Ovary (tissue), 9 donors: ENCODE results near the gene SLCO2B1. TPM values are rescaled to one million over a fixed set of nuclear protein-coding genes. Genes with fewer than 3 reads are reported as not detected.

Experiments used
- DNase-seq, 5 donors: peaks; one replicate each; pipeline ENCODE4 v3.0.0-alpha.2; 2019 to 2020
- H3K27ac ChIP-seq, 2 donors: fragments of 200-600 bp; one replicate each; pipeline versions ENCODE4 v1.5.1 to v1.8.0; 2019 to 2022
- H3K27me3 ChIP-seq: fragments of 200-600 bp; one replicate; pipeline ENCODE4 v1.8.0; 2022
- H3K36me3 ChIP-seq: fragments of 200-600 bp; sonication (generic); one replicate; pipeline ENCODE4 v1.5.1; 2019
- H3K4me1 ChIP-seq: one replicate; pipeline ENCODE4 v1.8.1; 2013; ENCODE audit warnings: mild to moderate bottlenecking, moderate library complexity; ENCODE audit not compliant: insufficient read depth
- H3K4me3 ChIP-seq: fragments of 200-600 bp; sonication (generic); one replicate; pipeline ENCODE4 v1.5.1; 2017
- H3K9me3 ChIP-seq, 2 donors: fragments of 200-600 bp in 1 of 2; sonication (generic) in 1 of 2; one replicate each; pipeline versions ENCODE4 v1.5.1 to v1.8.1; 2013 to 2019; ENCODE audit warnings: mild to moderate bottlenecking in 1 of 2, moderate library complexity in 1 of 2
- CTCF ChIP-seq, 3 donors: fragments of 450-650 bp in 2 of 3; fragments of 200-600 bp in 1 of 3; IDR thresholded peaks; one replicate each; pipeline versions ENCODE4 v1.5.1 to v1.8.0; 2016 to 2022; ENCODE audit warnings: antibody characterized with exemption in 3 of 3, mild to moderate bottlenecking in 1 of 3
- EP300 ChIP-seq: sonication (generic); formaldehyde crosslinking; IDR thresholded peaks from one replicate; pipeline ENCODE4 v1.6.1; 2017; ENCODE audit warnings: antibody characterized with exemption
- POLR2A ChIP-seq: fragments of 450-650 bp; IDR thresholded peaks from one replicate; pipeline ENCODE4 v1.6.1; 2017; ENCODE audit warnings: antibody characterized with exemption, mild to moderate bottlenecking, moderate library complexity
- WGBS, 3 donors: extraction: QIAGEN DNeasy Blood & Tissue Kit in 1 of 3; methylation state at CpG; one replicate each; pipeline versions ENCODE4 v1.1.5 to v1.1.7; 2013 to 2017; 5-methylcytosine and 5-hydroxymethylcytosine counted together
- intact Hi-C, 4 donors: fragments of 100-400 bp; cut with DNase I; formaldehyde crosslinking; loops; one replicate each; pipeline versions ENCODE4 v1.11.0 to v1.15.1; 2022 to 2023
- polyA plus RNA-seq, 2 donors: library from polyadenylated mRNA; stranded (reverse); fragments of 200-250 nt in 1 of 2; fragments of 350-450 nt in 1 of 2; fragmentation: Illumina TruSeq in 1 of 2; extraction: RNeasy Lipid Tissue Mini Kit (QIAGEN cat#74804) in 1 of 2; gene quantifications; one replicate each; pipeline ENCODE4 v1.2.3, GENCODE V29; 2013 to 2014
- total RNA-seq, 7 donors: library from RNA; depleted of rRNA in 2 of 7; stranded (reverse); fragments of >200 nt in 2 of 7; fragmentation: NEBNext Ultra II Directional in 3 of 7; extraction: Animal tissue kit (Norgen Biotek cat#: 25700) in 3 of 7; gene quantifications; one replicate each; pipeline versions ENCODE4 v1.1.0 to v1.2.4, GENCODE V29; 2016 to 2023
- donor health status: DM: no; HTN: no; CAD: no; lungs with moderate emphysema.
- donor health status: DM: no; HTN: no; CAD: no.
- donor health status: Bipolar disorder and iron deficiency.
- donor health status: DM: yes; HTN: yes; CAD: no.
- donor health status: DM: no; HTN: no; CAD: no.
- donor health status: DM: yes; HTN: yes; CAD: no.

Gene SLCO2B1
- total and polyA plus RNA-seq, 9 donors: 12.6 to 79.4 (median 21.8) TPM

GRCh38 chr11:75107187-75107586 is 43.7 kb upstream of the SLCO2B1 start:
- no peak for TF ChIP-seq CTCF (IDR thresholded peaks at IDR 0.05)
- no peak for TF ChIP-seq EP300
- DNase-seq: no peak
- intact Hi-C loops: no loop called here
- no peaks in the 10 kb centered on the region for H3K27me3 ChIP-seq
- no peak overlapping the region for H3K27ac ChIP-seq
- H3K9me3 ChIP-seq: no peaks in the 10 kb centered on the region
- H3K4me1 ChIP-seq: no peaks in the 10 kb centered on the region
- no peaks in the 10 kb centered on the region for H3K36me3 ChIP-seq
- WGBS, 3 donors: 35 to 44% (median 42%) methylated on average over 4 of the region's 4 CpGs
- H3K4me3 ChIP-seq: no peak overlapping the region

GRCh38 chr11:75112200-75112599 is 38.7 kb upstream of the SLCO2B1 start:
- no peak for TF ChIP-seq CTCF (IDR thresholded peaks at IDR 0.05)
- TF ChIP-seq POLR2A: no peak
- no peak for TF ChIP-seq EP300
- Histone ChIP-seq H3K27ac (no peak overlapping the region), H3K36me3 (no peaks in the 10 kb centered on the region), H3K4me1 (no peaks in the 10 kb centered on the region), H3K4me3 (no peak overlapping the region), H3K27me3 (no peaks in the 10 kb centered on the region), H3K9me3 (no peaks in the 10 kb centered on the region)
- no peak for DNase-seq
- intact Hi-C loops: no loop called here
- WGBS, 3 donors: 73 to 79% (median 73%) methylated on average over 2 of the region's 2 CpGs

GRCh38 chr11:75113030-75113429 is 37.9 kb upstream of the SLCO2B1 start:
- H3K4me3 ChIP-seq: no peak overlapping the region
- H3K27ac ChIP-seq: no peak overlapping the region
- no peaks in the 10 kb centered on the region for H3K9me3 ChIP-seq
- no peak for DNase-seq
- H3K4me1 ChIP-seq: no peaks in the 10 kb centered on the region
- intact Hi-C loops: no loop called here
- WGBS, 3 donors: 13 to 30% (median 17%) methylated on average over 1 of the region's 1 CpG
- TF ChIP-seq CTCF (IDR thresholded peaks at IDR 0.05) (no peak), POLR2A (no peak), EP300 (no peak)
- H3K27me3 ChIP-seq: no peaks in the 10 kb centered on the region
- H3K36me3 ChIP-seq: no peaks in the 10 kb centered on the region

- no peak overlapping the region for H3K4me3 ChIP-seq
- H3K27me3 ChIP-seq: no peaks in the 10 kb centered on the region
- no peak for DNase-seq
- H3K36me3 ChIP-seq: no peaks in the 10 kb centered on the region
- intact Hi-C loops: no loop called here
- no peaks in the 10 kb centered on the region for H3K4me1 ChIP-seq
- H3K27ac ChIP-seq: no peak overlapping the region
- WGBS, 3 donors: 94 to 100% (median 96%) methylated on average over 2 of the region's 2 CpGs
- H3K9me3 ChIP-seq: no peaks in the 10 kb centered on the region
- TF ChIP-seq CTCF (IDR thresholded peaks at IDR 0.05) (no peak), POLR2A (no peak), EP300 (no peak)
Observed at GRCh38 chr11:75114465-75114864, 36.4 kb upstream of the SLCO2B1 start.

GRCh38 chr11:75118577-75118976 is 32.3 kb upstream of the SLCO2B1 start:
- H3K27me3 ChIP-seq: no peaks in the 10 kb centered on the region
- intact Hi-C loops: no loop called here
- no peak for TF ChIP-seq POLR2A
- no peak for TF ChIP-seq EP300
- no peak for TF ChIP-seq CTCF (IDR thresholded peaks at IDR 0.05)

More at GRCh38 chr11:75118577-75118976, 32.3 kb upstream of the SLCO2B1 start:
- Histone ChIP-seq H3K4me3 (no peak overlapping the region), H3K36me3 (no peaks in the 10 kb centered on the region), H3K27ac (no peak overlapping the region), H3K9me3 (no peaks in the 10 kb centered on the region), H3K4me1 (no peaks in the 10 kb centered on the region)
- no peak for DNase-seq
- 41 to 57% (median 55%) methylated on average over 1 of the region's 1 CpG for whole genome bisulfite sequencing, 3 donors
